ENCODE measurements around the gene PRKAB1. TPM values are rescaled to one million over a fixed set of nuclear protein-coding genes. Genes with fewer than 3 reads are reported as not detected.

Gene PRKAB1
- total RNA-seq, 1 donor: 10.2 TPM

DNA sequence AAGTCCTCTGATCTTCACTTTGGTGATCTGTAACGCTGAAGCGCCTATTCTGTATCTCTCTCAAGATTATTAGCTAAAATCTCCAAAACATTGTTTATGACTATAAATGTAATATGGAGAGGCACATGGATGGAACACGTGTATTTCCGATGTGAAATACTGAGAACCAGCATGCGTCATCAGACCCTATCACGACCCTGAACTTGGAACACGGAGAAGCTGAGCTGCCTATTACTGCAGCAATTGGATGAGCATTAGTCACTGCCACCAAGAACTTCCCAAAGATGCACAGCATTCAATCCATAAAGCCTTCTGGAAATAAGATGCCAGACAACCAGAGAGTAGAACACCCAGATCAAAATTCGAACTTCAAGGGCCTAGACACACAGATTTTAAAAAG, 61.9 kb downstream of the PRKAB1 start:
- Histone ChIP-seq H3K9me3 (ENCODE audit: low read depth, low read length) (no peaks in the 10 kb centered on the region), H3K27me3 (ENCODE audit: insufficient read depth, low read length) (no peaks in the 10 kb centered on the region), H3K4me1 (ENCODE audit: insufficient read depth, low read length) (no peaks in the 10 kb centered on the region), H3K4me3 (ENCODE audit: low read length) (no peak overlapping the region)

DNA sequence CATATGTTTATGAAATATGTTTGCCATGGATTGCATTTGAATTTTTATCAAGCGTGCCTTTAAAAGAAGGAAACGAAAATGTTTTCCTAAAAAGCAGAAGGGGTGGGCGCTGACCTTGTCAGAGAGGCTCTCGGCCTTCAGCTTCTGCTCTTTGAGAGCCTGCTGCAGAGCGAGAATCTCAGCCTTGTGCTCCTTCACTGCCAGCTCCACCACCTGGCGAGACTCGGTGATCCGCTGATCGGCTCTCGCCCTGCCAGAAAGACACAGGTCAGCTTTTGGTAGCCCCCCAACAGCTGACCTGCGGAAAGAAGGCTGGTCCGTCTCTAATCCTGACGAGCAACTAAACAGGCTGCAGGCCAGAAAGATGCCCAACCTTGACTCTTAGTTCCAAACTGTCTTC, 62.4 kb downstream of the PRKAB1 start:
- no peaks in the 10 kb centered on the region for H3K9me3 ChIP-seq (ENCODE audit: low read depth, low read length)
- no peak overlapping the region for H3K4me3 ChIP-seq (ENCODE audit: low read length)
- H3K4me1 ChIP-seq (ENCODE audit: insufficient read depth, low read length): no peaks in the 10 kb centered on the region
- no peaks in the 10 kb centered on the region for H3K27me3 ChIP-seq (ENCODE audit: insufficient read depth, low read length)

Other genes with a start within 250 kb of the PRKAB1 start
- not detected for gene TMEM233, start 74.4 kb upstream of the PRKAB1 start, total RNA-seq
- 0.84 TPM for gene CIT, start 209.2 kb downstream of the PRKAB1 start, total RNA-seq

Data from mononuclear cell (primary cell).